GM12892 (cell line): Measurements from ENCODE around the gene VMAC.

Source experiments
- DNase-seq: peaks from one replicate; pipeline ENCODE4 v3.0.0; 2011; ENCODE audit not compliant: insufficient read length
- FAIRE-seq: peaks from 2 replicates; lab custom pipeline; 2011; peaks lifted over from hg19 to GRCh38; lab: Jason Lieb, UNC
- POLR2A ChIP-seq: IDR thresholded peaks from 2 replicates; pipeline ENCODE4 v1.6.1; 2011; ENCODE audit warnings: low read depth, low read length, control low read depth
- POLR2AphosphoS5 ChIP-seq: IDR thresholded peaks from 2 replicates; pipeline ENCODE4 v1.6.1; 2011; ENCODE audit warnings: low read depth, low read length, control low read depth
- TAF1 ChIP-seq: IDR thresholded peaks from 2 replicates; pipeline ENCODE4 v1.6.1; 2011; ENCODE audit warnings: low read depth, mild to moderate bottlenecking, control low read depth, low read length, borderline replicate concordance

Gene VMAC

GRCh38 chr19:5925830-5926427 lies 21.3 kb downstream of the VMAC start:
- FAIRE-seq = no peak
- TF ChIP-seq TAF1 (no peak), POLR2AphosphoS5 (no peak), POLR2A (no peak)
- no peak for DNase-seq

- DNase-seq = no peak
- FAIRE-seq = no peak
Observed at GRCh38 chr19:5926641-5927440, 22.2 kb downstream of the VMAC start.

GRCh38 chr19:5927441-5927821 lies 22.8 kb downstream of the VMAC start:
- peak; percentile 69 for FAIRE-seq
- peak; percentile 67 for DNase-seq
- TF ChIP-seq TAF1 (no peak), POLR2A (no peak), POLR2AphosphoS5 (no peak)

More at GRCh38 chr19:5926641-5927440, 22.2 kb downstream of the VMAC start:
- TF ChIP-seq POLR2A = no peak
- no peak for TF ChIP-seq POLR2AphosphoS5
- TF ChIP-seq TAF1 = no peak

- no peak for FAIRE-seq
- no peak for DNase-seq
- TF ChIP-seq POLR2A (no peak), TAF1 (no peak), POLR2AphosphoS5 (no peak)
Observed at GRCh38 chr19:5929179-5929578, 24.5 kb downstream of the VMAC start.

- FAIRE-seq (no peak), DNase-seq (no peak)
- TF ChIP-seq POLR2A (no peak), POLR2AphosphoS5 (no peak), TAF1 (no peak)
Observed at GRCh38 chr19:5929625-5930024, 25.0 kb downstream of the VMAC start.

- FAIRE-seq (no peak), DNase-seq (no peak)
- no peak for TF ChIP-seq POLR2A
- TF ChIP-seq TAF1 = no peak
- no peak for TF ChIP-seq POLR2AphosphoS5
Observed at GRCh38 chr19:5931251-5931650, 26.6 kb downstream of the VMAC start.

- DNase-seq (no peak), FAIRE-seq (no peak)
- TF ChIP-seq POLR2A = no peak
- no peak for TF ChIP-seq POLR2AphosphoS5
- no peak for TF ChIP-seq TAF1
Observed at GRCh38 chr19:5932146-5932545, 27.5 kb downstream of the VMAC start.

GRCh38 chr19:5932609-5933262 lies 28.1 kb downstream of the VMAC start:
- TF ChIP-seq TAF1 (no peak), POLR2AphosphoS5 (no peak), POLR2A (no peak)
- FAIRE-seq = no peak
- DNase-seq = no peak

GRCh38 chr19:5933391-5934068 lies 28.9 kb downstream of the VMAC start:
- DNase-seq (no peak), FAIRE-seq (no peak)
- TF ChIP-seq POLR2A = no peak
- TF ChIP-seq TAF1 = no peak
- TF ChIP-seq POLR2AphosphoS5 = no peak

- FAIRE-seq = no peak
- DNase-seq = no peak
- TF ChIP-seq POLR2A = no peak
- no peak for TF ChIP-seq TAF1
- no peak for TF ChIP-seq POLR2AphosphoS5
Observed at GRCh38 chr19:5934069-5934401, 29.4 kb downstream of the VMAC start.

GRCh38 chr19:5934774-5935472 lies 30.3 kb downstream of the VMAC start:
- no peak for FAIRE-seq
- DNase-seq = no peak
- TF ChIP-seq POLR2A (no peak), TAF1 (no peak)

GRCh38 chr19:5935473-5936291 lies 31.0 kb downstream of the VMAC start:
- no peak for FAIRE-seq
- no peak for DNase-seq
- TF ChIP-seq POLR2A (no peak), POLR2AphosphoS5 (no peak), TAF1 (no peak)
